ENCODE measurements around the gene TM4SF20.

- TF ChIP-seq REST (IDR thresholded peaks at IDR 0.05; ENCODE audit: unreplicated experiment) (no peak), POLR2AphosphoS5 (IDR thresholded peaks at IDR 0.05; ENCODE audit: low read depth) (no peak), CTCF (conservative IDR thresholded peaks at IDR 0.05; ENCODE audit: low read depth in 2 of 2) (no peak), JUNB (IDR thresholded peaks at IDR 0.05; ENCODE audit: unreplicated experiment) (no peak), EZH2 (IDR thresholded peaks at IDR 0.05; ENCODE audit: low read depth, unreplicated experiment) (no peak), CREB1 (CRISPR knock-in tag; IDR thresholded peaks at IDR 0.05; ENCODE audit: low read depth) (no peak), NANOG (IDR thresholded peaks at IDR 0.05; ENCODE audit: borderline replicate concordance) (no peak), EZH2phosphoT487 (IDR thresholded peaks at IDR 0.05; ENCODE audit: unreplicated experiment) (no peak), STAT1 (IDR thresholded peaks at IDR 0.05; ENCODE audit: unreplicated experiment) (no peak), ETS1 (IDR thresholded peaks at IDR 0.05) (no peak), ZNF114 (CRISPR knock-in tag; IDR thresholded peaks at IDR 0.05) (no peak)
Observed at GRCh38 chr2:227395556-227395955, 16.4 kb upstream of the TM4SF20 start.
